B cell (primary cell): Measurements from ENCODE around the gene BIRC5. TPM values are rescaled to one million over a fixed set of nuclear protein-coding genes. Genes with fewer than 3 reads are reported as not detected.

ENCODE experiments used
- ATAC-seq: fragments of 200-7000 bp; cut with Tn5 transposase; one replicate; pipeline ENCODE4 v1.10.0; 2021; ENCODE audit warnings: low read depth, mild to moderate bottlenecking, moderate number of reproducible peaks, moderate library complexity
- CTCF ChIA-PET: fragments of 350-600 bp; sonication (Branson Sonifier 250); formaldehyde crosslinking; loops from one replicate; lab custom pipeline; 2021; ENCODE audit warnings: antibody characterized with exemption, inconsistent platforms; lab: Charles Lee
- POLR2A ChIA-PET: fragments of 350-600 bp; sonication (Branson Sonifier 250); formaldehyde crosslinking; loops from one replicate; lab custom pipeline; 2021; ENCODE audit warnings: antibody characterized with exemption; lab: Charles Lee
- DNase-seq: peaks from one replicate; pipeline ENCODE4 v3.0.0; 2013
- H2AFZ ChIP-seq: 2 replicates; pipeline ENCODE4 v1.6.1; 2012; ENCODE audit warnings: mild to moderate bottlenecking, low read depth, low read length; ENCODE audit not compliant: insufficient read depth, poor library complexity, severe bottlenecking
- H3K27ac ChIP-seq, 2 donors: 1 replicate in 1 of 2; 2 replicates in 1 of 2; pipeline ENCODE4 v1.5.1; 2012 to 2013; ENCODE audit warnings: low read length in 2 of 2, mild to moderate bottlenecking in 2 of 2, moderate library complexity in 1 of 2
- H3K27me3 ChIP-seq, 4 experiments: fragments of 200-600 bp in 1 of 4; sonication (generic) in 1 of 4; replicated peaks in 1 of 4; 1 replicate in 2 of 4; 2 replicates in 2 of 4; pipeline versions ENCODE4 v1.6.1 to v1.7.0; 2013 to 2016; ENCODE audit warnings: low read length in 3 of 4, mild to moderate bottlenecking in 2 of 4, mixed read lengths in 1 of 4, moderate library complexity in 1 of 4; ENCODE audit not compliant: insufficient read depth in 4 of 4, control insufficient read depth in 3 of 4; ENCODE audit errors: control extremely low read depth in 1 of 4
- H3K36me3 ChIP-seq, 2 experiments: replicated peaks in 1 of 2; 1 replicate in 1 of 2; 2 replicates in 1 of 2; pipeline versions ENCODE4 v1.6.1 to v1.7.1; 2013; ENCODE audit warnings: low read length in 1 of 2; ENCODE audit not compliant: insufficient read depth in 2 of 2, control insufficient read depth in 1 of 2; ENCODE audit errors: control extremely low read depth in 1 of 2, extremely low read depth in 1 of 2
- H3K4me1 ChIP-seq, 2 donors: fragments of 200-600 bp in 1 of 2; sonication (generic) in 1 of 2; 1 replicate in 1 of 2; 2 replicates in 1 of 2; pipeline versions ENCODE4 v1.5.1 to v1.6.1; 2013 to 2017; ENCODE audit warnings: low read length in 2 of 2; ENCODE audit not compliant: control insufficient read depth in 2 of 2, insufficient read depth in 2 of 2
- H3K4me2 ChIP-seq: replicated peaks from 2 replicates; pipeline ENCODE3; 2012; ENCODE audit warnings: mild to moderate bottlenecking, low read depth, low read length; ENCODE audit not compliant: poor library complexity, severe bottlenecking
- H3K4me3 ChIP-seq, 5 experiments: fragments of 200-600 bp in 1 of 5; sonication (generic) in 1 of 5; 1 replicate in 3 of 5; 2 replicates in 2 of 5; pipeline versions ENCODE4 v1.5.1 to v1.7.0; 2011 to 2016; ENCODE audit warnings: low read length in 4 of 5, mild to moderate bottlenecking in 4 of 5, low read depth in 2 of 5, control low read depth in 1 of 5, moderate library complexity in 1 of 5; ENCODE audit not compliant: insufficient read depth in 1 of 5; ENCODE audit errors: control extremely low read depth in 1 of 5, extremely low read depth in 1 of 5
- H3K79me2 ChIP-seq: fragments of 200-600 bp; sonication (generic); one replicate; pipeline ENCODE4 v1.6.0; 2016; ENCODE audit warnings: low read length; ENCODE audit not compliant: control insufficient read depth, insufficient read depth
- H3K9ac ChIP-seq: fragments of 200-600 bp; sonication (generic); 2 replicates; pipeline ENCODE4 v1.6.1; 2017; ENCODE audit warnings: mild to moderate bottlenecking, low read length, moderate library complexity
- H3K9me3 ChIP-seq, 3 donors: one replicate each; pipeline versions ENCODE4 v1.6.1 to v1.7.1; 2013; ENCODE audit warnings: low read length in 2 of 3; ENCODE audit not compliant: control insufficient read depth in 2 of 3, insufficient read depth in 1 of 3; ENCODE audit errors: control extremely low read depth in 1 of 3
- H4K20me1 ChIP-seq: 2 replicates; pipeline ENCODE4 v1.6.0; 2012; ENCODE audit warnings: mild to moderate bottlenecking, low read length; ENCODE audit not compliant: insufficient read depth, control insufficient read depth, poor library complexity, severe bottlenecking
- H3K27ac Mint-ChIP-seq: one replicate; pipeline ENCODE4 v1.8.0; 2021; ENCODE audit warnings: mixed read lengths
- H3K27me3 Mint-ChIP-seq: one replicate; pipeline ENCODE4 v1.8.0; 2021; ENCODE audit warnings: mixed read lengths
- H3K4me1 Mint-ChIP-seq: one replicate; pipeline ENCODE4 v1.8.0; 2021; ENCODE audit warnings: mixed read lengths
- H3K4me3 Mint-ChIP-seq: one replicate; pipeline ENCODE4 v1.8.0; 2021; ENCODE audit warnings: mixed read lengths
- H3K9me3 Mint-ChIP-seq: one replicate; pipeline ENCODE4 v1.8.0; 2022; ENCODE audit warnings: mixed read lengths; ENCODE audit not compliant: insufficient read depth
- EZH2 ChIP-seq: IDR thresholded peaks from 2 replicates; pipeline ENCODE4 v1.6.1; 2012; ENCODE audit warnings: borderline replicate concordance, low read depth, mild to moderate bottlenecking, moderate library complexity, low read length; ENCODE audit not compliant: insufficient read depth, poor library complexity, severe bottlenecking
- WGBS: methylation state at CpG from one replicate; pipeline ENCODE4 v1.1.5; 2013; ENCODE audit warnings: missing lambda C conversion rate; ENCODE audit not compliant: insufficient coverage; 5-methylcytosine and 5-hydroxymethylcytosine counted together
- intact Hi-C: fragments of 100-400 bp; cut with micrococcal nuclease; formaldehyde crosslinking; loops from one replicate; pipeline ENCODE4 v1.10.0; 2022
- polyA plus RNA-seq: library from polyadenylated mRNA; depleted of rRNA; stranded (reverse); fragments of >200 nt; gene quantifications from 2 replicates; pipeline ENCODE4 v1.2.3, GENCODE V29; 2012
- total RNA-seq, 2 donors: library from RNA; stranded (reverse); fragments of 120-200 nt in 1 of 2; gene quantifications; 1 replicate in 1 of 2; 2 replicates in 1 of 2; pipeline versions ENCODE4 v1.2.3 to v1.2.4, GENCODE V29; 2013 to 2022
- TF ChIP-seq, protein P1 (sequence below): fragments of 200-600 bp; IDR thresholded peaks from one replicate; pipeline ENCODE4 v1.8.0; 2022; ENCODE audit warnings: antibody characterized with exemption, mild to moderate bottlenecking

The BIRC5 gene
- total and polyA plus RNA-seq, 2 donors (not counting 1 experiment from before 2014, with no cell fraction given) = 0.33 to 0.84 TPM

DNA sequence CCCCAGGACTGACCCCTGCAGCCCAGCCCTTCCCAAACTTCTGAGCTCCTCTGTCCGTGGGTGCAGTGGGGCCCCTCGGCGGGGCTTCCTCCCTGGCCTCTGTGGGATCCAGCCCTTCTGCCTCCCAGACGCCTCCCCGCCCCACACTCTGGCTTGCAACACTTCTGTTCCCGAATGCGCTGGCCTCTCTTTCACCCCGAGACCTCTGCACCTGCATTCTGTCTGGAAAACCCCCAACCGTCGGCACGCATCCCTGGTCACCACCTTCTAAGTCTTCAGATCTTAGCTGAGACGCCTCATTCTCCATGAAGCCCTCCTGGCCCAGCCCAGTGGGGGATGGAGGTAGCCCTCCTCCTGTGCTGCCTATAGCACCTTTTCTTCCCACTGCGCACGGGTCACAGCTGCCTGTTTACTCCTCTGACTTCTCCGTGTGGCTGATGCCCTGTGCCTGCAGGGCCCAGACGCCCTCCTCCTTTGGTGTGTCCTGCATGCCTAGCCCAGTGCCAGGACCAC lies 43.8 kb downstream of the BIRC5 start:
- H3K4me1 Mint-ChIP-seq = peaks cover 24% of the 10 kb centered on the region
- Histone ChIP-seq H3K27ac (no peak overlapping the region), H3K4me2 (peak overlapping the region; percentile 72), H3K4me1 (peaks cover 27 to 43% of the 10 kb centered on the region in 2 donors), H3K36me3 (no peaks in the 10 kb centered on the region), H3K4me3 (no peak overlapping the region), H3K9me3 (no peaks in the 10 kb centered on the region), H3K9ac (no peak overlapping the region), H4K20me1 (no peaks in the 10 kb centered on the region), H2AFZ (peak overlapping the region; percentile 30), H3K27me3 (peaks cover 0 to 7% (median 0%) of the 10 kb centered on the region in 4 experiments), H3K79me2 (no peaks in the 10 kb centered on the region)
- H3K9me3 Mint-ChIP-seq = no peaks in the 10 kb centered on the region
- H3K27me3 Mint-ChIP-seq = peaks cover 8% of the 10 kb centered on the region
- WGBS = 5% methylated on average over 16 of the region's 16 CpGs
- no peak for TF ChIP-seq EZH2
- TF ChIP-seq, protein P1, sequence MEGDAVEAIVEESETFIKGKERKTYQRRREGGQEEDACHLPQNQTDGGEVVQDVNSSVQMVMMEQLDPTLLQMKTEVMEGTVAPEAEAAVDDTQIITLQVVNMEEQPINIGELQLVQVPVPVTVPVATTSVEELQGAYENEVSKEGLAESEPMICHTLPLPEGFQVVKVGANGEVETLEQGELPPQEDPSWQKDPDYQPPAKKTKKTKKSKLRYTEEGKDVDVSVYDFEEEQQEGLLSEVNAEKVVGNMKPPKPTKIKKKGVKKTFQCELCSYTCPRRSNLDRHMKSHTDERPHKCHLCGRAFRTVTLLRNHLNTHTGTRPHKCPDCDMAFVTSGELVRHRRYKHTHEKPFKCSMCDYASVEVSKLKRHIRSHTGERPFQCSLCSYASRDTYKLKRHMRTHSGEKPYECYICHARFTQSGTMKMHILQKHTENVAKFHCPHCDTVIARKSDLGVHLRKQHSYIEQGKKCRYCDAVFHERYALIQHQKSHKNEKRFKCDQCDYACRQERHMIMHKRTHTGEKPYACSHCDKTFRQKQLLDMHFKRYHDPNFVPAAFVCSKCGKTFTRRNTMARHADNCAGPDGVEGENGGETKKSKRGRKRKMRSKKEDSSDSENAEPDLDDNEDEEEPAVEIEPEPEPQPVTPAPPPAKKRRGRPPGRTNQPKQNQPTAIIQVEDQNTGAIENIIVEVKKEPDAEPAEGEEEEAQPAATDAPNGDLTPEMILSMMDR = no peak
- peak; percentile 31 for ATAC-seq
- CTCF ChIA-PET = interaction anchor here (0.6 kb wide), 1 partner anchor 40 kb away, joined by 3 read pairs; no protein-coding TSS in a partner anchor
- intact Hi-C loops = no loop called here
- H3K27ac Mint-ChIP-seq = peak overlapping the region; percentile 80
- POLR2A ChIA-PET = interaction anchor here (0.6 to 1.8 kb wide), 4 partner anchors 9 to 1768 kb away, joined by 3 to 4 read pairs (median 4); no protein-coding TSS in a partner anchor
- peak overlapping the region; percentile 79 for H3K4me3 Mint-ChIP-seq
- peak; percentile 81 for DNase-seq
